GM19023 (cell line): ENCODE measurements around the gene AGBL3.
"Not testable (repeated sequence)": the region's sequence is repeated elsewhere in the genome, so short reads cannot be mapped to it uniquely, and the experiment has no call there.

Source experiments
- ATAC-seq: cut with Tn5 transposase; IDR thresholded peaks from one replicate; pipeline ENCODE4 v1.9.1; 2021; ENCODE audit warnings: mild to moderate bottlenecking, moderate library complexity; ENCODE audit not compliant: unreplicated experiment

The AGBL3 gene

GRCh38 chr7:135074096-135074495, 87.8 kb downstream of the AGBL3 start:
- no peak for ATAC-seq

GRCh38 chr7:135074531-135074930, 88.2 kb downstream of the AGBL3 start:
- no peak for ATAC-seq

GRCh38 chr7:135075716-135076115, 89.4 kb downstream of the AGBL3 start:
- no peak for ATAC-seq

GRCh38 chr7:135076882-135077281, 90.6 kb downstream of the AGBL3 start:
- no peak for ATAC-seq

GRCh38 chr7:135077642-135078041, 91.3 kb downstream of the AGBL3 start:
- ATAC-seq = no peak

GRCh38 chr7:135078051-135078450, 91.7 kb downstream of the AGBL3 start:
- no peak for ATAC-seq

- no peak for ATAC-seq
These were observed 92.8 kb downstream of the AGBL3 start for GRCh38 chr7:135079068-135079467.

GRCh38 chr7:135083005-135083404, 96.7 kb downstream of the AGBL3 start:
- ATAC-seq = no peak

- ATAC-seq = no peak
These were observed 102.3 kb downstream of the AGBL3 start for GRCh38 chr7:135088566-135088965.

GRCh38 chr7:135091717-135092116, 105.4 kb downstream of the AGBL3 start:
- no peak for ATAC-seq

- ATAC-seq = no peak
These were observed 108.3 kb downstream of the AGBL3 start for GRCh38 chr7:135094472-135095237.

- no peak for ATAC-seq
These were observed 109.1 kb downstream of the AGBL3 start for GRCh38 chr7:135095450-135095849.

GRCh38 chr7:135098391-135098790, 112.1 kb downstream of the AGBL3 start:
- ATAC-seq = no peak

- no peak for ATAC-seq
These were observed 114.5 kb downstream of the AGBL3 start for GRCh38 chr7:135100856-135101255.

GRCh38 chr7:135102372-135102771, 116.1 kb downstream of the AGBL3 start:
- ATAC-seq = peak; percentile 80

- no peak for ATAC-seq
These were observed 123.3 kb downstream of the AGBL3 start for GRCh38 chr7:135109562-135109961.

GRCh38 chr7:135109976-135110375, 123.7 kb downstream of the AGBL3 start:
- no peak for ATAC-seq

GRCh38 chr7:135111379-135111778, 125.1 kb downstream of the AGBL3 start:
- ATAC-seq = no peak

GRCh38 chr7:135114622-135115021, 128.3 kb downstream of the AGBL3 start:
- no peak for ATAC-seq

- no peak for ATAC-seq
These were observed 130.8 kb downstream of the AGBL3 start for GRCh38 chr7:135117096-135117495.

- ATAC-seq = no peak
These were observed 135.6 kb downstream of the AGBL3 start for GRCh38 chr7:135121868-135122267.

- not testable (repeated sequence) for ATAC-seq
These were observed 138.3 kb downstream of the AGBL3 start for GRCh38 chr7:135124631-135125030.

GRCh38 chr7:135128931-135129330, 142.6 kb downstream of the AGBL3 start:
- ATAC-seq = no peak
